Activated CD8-positive, alpha-beta memory T cell treated with anti-CD3 and anti-CD28 coated beads, Interleukin-2, amount 50 U/mL, for 48 hours (primary cell): Measurements from ENCODE around the gene IPO5.
"Not testable (repeated sequence)": the region's sequence is repeated elsewhere in the genome, so short reads cannot be mapped to it uniquely, and the experiment has no call there.

Source experiments
- DNase-seq: peaks from one replicate; pipeline ENCODE4 v3.0.0-alpha.2; 2020

The IPO5 gene

GRCh38 chr13:97953376-97953970, at the start of gene IPO5:
TSS of gene IPO5 (plus strand) at chr13:97953675. CDS start at chr13:97976697, 23,022 bp downstream.
- DNase-seq: no peak

- DNase-seq: no peak
Measured at GRCh38 chr13:97904059-97904458, 49.4 kb upstream of the IPO5 start.

- no peak for DNase-seq
Measured at GRCh38 chr13:97905517-97905916, 48.0 kb upstream of the IPO5 start.

GRCh38 chr13:97911311-97912138, 42.0 kb upstream of the IPO5 start:
- no peak for DNase-seq

DNA sequence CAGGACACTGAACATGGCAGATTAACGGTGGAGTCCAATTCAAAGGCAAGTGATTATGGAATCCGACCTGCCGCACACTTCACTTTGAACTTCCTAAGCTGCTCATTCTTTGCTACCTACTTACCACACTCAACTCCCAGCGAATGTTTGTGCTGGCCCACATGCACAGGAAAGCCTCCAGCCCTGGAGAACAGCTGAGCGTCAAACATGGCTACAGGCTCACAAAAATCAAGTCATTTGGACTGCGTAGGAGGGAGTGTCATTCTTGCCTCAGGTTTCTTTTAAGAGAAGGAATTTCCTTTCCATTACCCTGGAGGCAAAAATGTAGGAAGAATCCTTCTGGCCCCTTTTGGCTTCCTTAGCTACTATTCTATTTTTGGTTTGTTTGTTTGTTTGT, 41.3 kb upstream of the IPO5 start:
- DNase-seq: no peak

DNA sequence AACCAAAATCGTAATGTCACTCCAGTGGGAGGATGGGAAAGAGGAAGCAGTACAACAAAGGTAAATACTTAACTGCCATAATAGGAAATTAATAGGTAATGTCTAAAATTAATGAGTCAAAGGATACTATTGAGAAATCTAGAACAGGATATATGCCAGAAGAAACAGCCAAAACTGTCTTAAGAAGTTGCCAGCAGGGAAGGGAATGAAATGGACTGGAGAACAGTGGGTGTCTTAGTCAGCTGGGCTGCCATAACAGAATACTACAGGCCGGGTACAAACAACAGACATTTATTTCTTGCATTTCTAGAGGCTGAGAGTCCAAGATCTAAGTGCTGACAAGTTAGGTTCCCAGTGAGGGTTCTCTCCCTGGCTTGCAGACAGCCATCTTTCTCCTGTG, 40.3 kb upstream of the IPO5 start:
- DNase-seq: no peak

- no peak for DNase-seq
Measured at GRCh38 chr13:97914540-97914939, 38.9 kb upstream of the IPO5 start.

DNA sequence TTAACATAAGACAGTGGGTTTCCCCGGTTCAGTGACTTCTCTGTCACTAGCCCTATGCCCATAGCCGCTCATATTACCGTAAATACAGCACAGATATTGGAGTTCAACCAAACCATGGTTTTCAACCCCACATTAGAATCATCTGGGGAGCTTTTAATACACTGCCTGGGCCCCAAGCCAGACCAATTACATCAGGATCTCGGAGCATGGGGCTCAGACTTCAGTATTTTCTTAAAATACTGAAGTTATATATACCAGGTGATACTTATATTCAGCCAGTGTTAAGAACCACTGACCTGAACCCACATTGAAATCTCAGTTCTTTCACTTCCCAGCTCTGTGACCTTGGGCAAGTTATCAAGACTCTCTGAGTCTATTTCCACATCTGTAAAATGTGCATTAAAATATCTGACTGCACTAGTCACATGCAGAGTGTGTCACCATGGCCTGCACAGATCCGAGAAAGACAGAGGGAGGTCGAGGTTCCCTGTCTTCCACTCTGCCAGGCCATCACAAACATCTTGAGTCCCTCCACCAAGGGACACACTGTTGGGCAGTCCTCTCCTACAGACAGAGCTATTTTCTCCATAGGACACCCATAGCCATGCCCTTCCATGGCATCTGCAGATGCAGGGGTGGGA, 32.2 kb upstream of the IPO5 start:
- no peak for DNase-seq

- no peak for DNase-seq
Measured at GRCh38 chr13:97928301-97928700, 25.2 kb upstream of the IPO5 start.

DNA sequence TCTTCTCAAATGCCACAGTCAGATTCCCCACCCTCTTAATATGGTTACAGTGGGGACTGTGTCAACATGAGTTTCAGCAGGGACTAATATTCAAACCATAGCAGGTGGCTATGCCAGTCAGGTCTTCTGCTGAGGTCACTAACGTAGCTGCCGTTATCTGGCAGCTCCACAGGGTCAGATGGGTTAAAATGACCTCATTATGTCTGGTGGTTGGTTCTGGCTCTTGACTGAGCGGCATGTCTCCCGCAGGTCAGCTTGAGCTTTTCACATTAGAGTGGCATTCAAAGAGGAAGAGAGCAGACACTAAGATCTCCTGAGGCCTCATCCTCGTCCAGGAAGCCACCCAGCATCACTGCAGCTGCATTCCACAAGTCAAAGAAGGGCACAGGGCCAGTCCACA, 21.4 kb upstream of the IPO5 start:
- DNase-seq: no peak

DNA sequence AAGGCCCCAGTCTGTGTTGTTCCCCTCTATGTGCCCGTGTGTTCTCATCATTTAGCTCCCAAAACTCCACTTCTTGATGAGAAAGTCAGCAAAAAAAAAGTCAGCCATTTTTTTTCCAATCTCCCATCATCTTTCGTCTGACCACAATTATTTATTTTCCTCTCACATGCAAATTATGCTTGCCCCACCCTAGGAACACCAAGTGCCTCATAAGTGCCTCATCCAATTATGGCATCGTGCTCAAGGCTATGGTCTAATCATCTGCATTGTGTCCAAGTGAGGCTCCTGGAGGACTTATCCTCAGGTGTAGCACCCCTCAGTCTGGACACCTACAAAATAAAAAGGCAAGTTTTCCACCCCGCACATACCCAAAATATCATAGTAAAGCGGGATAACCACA, 20.8 kb upstream of the IPO5 start:
- DNase-seq: no peak

- DNase-seq: no peak
Measured at GRCh38 chr13:97933776-97934175, 19.7 kb upstream of the IPO5 start.

GRCh38 chr13:97934590-97934989, 18.9 kb upstream of the IPO5 start:
- DNase-seq: no peak

GRCh38 chr13:97935071-97935470, 18.4 kb upstream of the IPO5 start:
- DNase-seq: no peak

- no peak for DNase-seq
Measured at GRCh38 chr13:97936036-97936435, 17.4 kb upstream of the IPO5 start.

GRCh38 chr13:97938706-97939475, 14.6 kb upstream of the IPO5 start:
- no peak for DNase-seq

DNA sequence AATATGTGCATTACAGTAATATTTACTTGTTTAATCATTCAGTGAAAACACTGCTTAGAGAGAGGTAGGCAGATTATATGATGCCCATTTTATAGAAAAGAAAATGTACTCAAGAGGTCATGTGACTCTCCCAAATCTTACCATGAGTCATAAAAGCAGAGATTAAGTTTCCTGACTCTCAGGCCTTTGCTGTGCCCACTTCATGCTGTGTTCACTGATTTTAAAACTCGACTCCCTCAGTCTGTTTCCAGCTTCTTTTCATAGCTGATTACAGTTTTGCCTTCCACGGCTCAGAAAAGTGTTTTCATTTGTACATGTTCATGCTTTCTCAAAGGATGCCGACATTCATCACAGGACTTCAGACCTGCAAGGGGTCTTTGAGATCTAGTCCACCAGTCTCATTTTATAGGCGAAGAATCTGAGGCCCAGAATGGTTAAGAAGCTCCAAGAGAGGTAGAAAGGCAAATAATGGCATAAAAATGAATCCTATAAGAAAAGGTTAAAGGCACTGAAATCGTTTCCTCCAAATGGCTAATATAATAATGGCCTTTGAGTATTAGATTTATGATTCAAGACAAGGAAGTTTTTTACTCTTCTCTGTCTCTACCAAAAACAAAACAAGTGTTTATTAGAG, 9.0 kb upstream of the IPO5 start:
- no peak for DNase-seq

- DNase-seq: no peak
Measured at GRCh38 chr13:97945342-97945741, 8.1 kb upstream of the IPO5 start.

DNA sequence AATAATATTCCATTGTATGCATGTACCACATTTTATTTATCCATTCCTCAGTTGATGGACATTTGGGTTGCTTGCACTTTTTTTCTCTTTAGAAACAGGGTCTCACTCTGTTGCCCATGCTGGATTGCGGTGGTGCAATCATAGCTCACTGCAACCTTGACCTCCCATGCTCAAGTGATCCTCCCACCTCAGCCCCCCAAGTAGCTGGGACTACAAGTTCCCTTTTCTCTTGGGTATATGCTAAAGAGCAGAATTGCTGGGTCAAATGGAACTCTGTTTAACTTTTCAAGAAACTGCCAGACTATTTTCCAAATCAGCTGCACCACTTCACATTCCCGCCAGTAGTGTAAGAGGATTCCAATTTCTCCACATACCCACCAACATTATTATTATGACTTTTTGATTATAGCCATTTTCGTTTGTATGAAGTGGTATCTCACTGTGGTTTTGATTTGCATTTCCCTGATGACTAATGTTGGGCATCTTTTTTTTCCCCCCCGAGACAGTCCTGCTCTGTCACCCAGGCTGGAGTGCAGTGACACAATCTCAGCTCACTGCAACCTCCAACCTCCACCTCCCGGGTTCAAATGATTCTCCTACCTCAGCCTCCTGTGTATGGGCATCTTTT, 7.6 kb upstream of the IPO5 start:
- no peak for DNase-seq

DNA sequence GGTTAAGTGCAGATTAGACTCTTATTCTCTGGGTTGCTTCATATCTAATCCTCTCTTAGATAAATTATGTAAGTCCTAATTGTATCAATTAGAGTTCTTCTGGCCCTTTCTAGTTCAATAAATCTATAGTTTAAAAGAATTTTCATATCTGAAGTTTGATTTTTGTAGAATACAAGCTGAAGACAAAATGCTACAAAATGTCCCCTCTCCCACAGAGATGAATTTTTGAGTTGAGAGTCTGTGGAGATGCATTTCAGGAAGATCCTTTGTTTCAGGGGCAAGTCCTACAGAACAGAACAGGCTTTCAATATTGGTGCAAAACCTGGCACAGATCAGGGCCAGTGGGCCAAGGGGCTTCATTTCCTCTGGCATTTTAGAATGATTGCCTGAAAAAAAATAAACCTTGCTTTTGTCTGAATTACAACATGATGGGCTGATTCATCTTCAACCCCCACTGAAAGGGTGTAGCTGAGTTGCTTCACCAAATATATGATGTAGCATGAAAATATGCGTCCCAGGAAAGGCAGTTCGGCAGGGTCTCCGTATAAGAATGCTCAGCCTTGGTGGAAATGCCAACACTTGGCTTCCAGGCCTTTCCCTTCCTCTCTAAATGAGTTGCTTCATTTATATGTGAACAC, 6.4 kb upstream of the IPO5 start:
- DNase-seq: no peak

GRCh38 chr13:97948041-97948440, 5.4 kb upstream of the IPO5 start:
- no peak for DNase-seq

- not testable (repeated sequence) for DNase-seq
Measured at GRCh38 chr13:97949316-97949715, 4.2 kb upstream of the IPO5 start.
